A549 (cell line): ENCODE measurements around the gene SLC39A2. TPM values are rescaled to one million over a fixed set of nuclear protein-coding genes. Genes with fewer than 3 reads are reported as not detected.
A peak's percentile ranks its signal among the peaks of the same experiment; 100 is the strongest.
"Not testable (repeated sequence)": the region's sequence is repeated elsewhere in the genome, so short reads cannot be mapped to it uniquely, and the experiment has no call there.

Experiments
- ATAC-seq, 2 experiments: fragments of 200-7000 bp in 1 of 2; fragments of >200 bp in 1 of 2; cut with Nextera tagmentation in 1 of 2; cut with Tn5 transposase in 1 of 2; 3 replicates each; pipeline versions ENCODE4 v1.8.0 to v1.9.1; 2018 to 2020; ENCODE audit warnings: mild to moderate bottlenecking in 1 of 2, moderate library complexity in 1 of 2
- CTCF ChIA-PET: fragments of 300-600 bp; sonication (Branson Sonifier 250); formaldehyde crosslinking; extraction: SDS; loops from one replicate; lab custom pipeline; 2021; ENCODE audit warnings: antibody characterized with exemption, inconsistent platforms; lab: Yijun Ruan, JAX
- POLR2A ChIA-PET: fragments of 350-600 bp; formaldehyde crosslinking; extraction: SDS; loops from one replicate; lab custom pipeline; 2021; ENCODE audit warnings: antibody characterized with exemption, inconsistent platforms; lab: Yijun Ruan, JAX
- DNase-seq, 2 experiments: peaks; one replicate each; pipeline versions ENCODE4 v3.0.0 to v3.0.0-alpha.2; 2011 to 2016; ENCODE audit warnings: low read depth in 1 of 2, low spot score in 1 of 2
- FAIRE-seq: peaks from 2 replicates; lab custom pipeline; 2011; peaks lifted over from hg19 to GRCh38; lab: Jason Lieb, UNC
- H3K27ac ChIP-seq, 2 experiments: fragments of >200 bp; sonication (Bioruptor Twin); formaldehyde crosslinking; 3 replicates each; pipeline ENCODE4 v1.5.1; 2016 to 2017
- H3K4me1 ChIP-seq: fragments of >200 bp; sonication (Bioruptor Twin); formaldehyde crosslinking; 3 replicates; pipeline ENCODE4 v1.6.1; 2016
- H3K4me2 ChIP-seq: fragments of >200 bp; sonication (Bioruptor Twin); formaldehyde crosslinking; 3 replicates; pipeline ENCODE4 v1.6.1; 2016
- H3K4me3 ChIP-seq: fragments of >200 bp; sonication (Bioruptor Twin); formaldehyde crosslinking; 3 replicates; pipeline ENCODE4 v1.5.1; 2016
- H3K9me3 ChIP-seq: fragments of >200 bp; sonication (Bioruptor Twin); formaldehyde crosslinking; 3 replicates; pipeline ENCODE4 v1.6.1; 2016
- CEBPB ChIP-seq, 2 experiments: fragments of >200 bp in 1 of 2; sonication (Bioruptor Twin) in 1 of 2; formaldehyde crosslinking in 1 of 2; IDR thresholded peaks; 2 replicates each; pipeline ENCODE4 v1.6.1; 2012 to 2016
- CTCF ChIP-seq: fragments of >200 bp; sonication (Bioruptor Twin); formaldehyde crosslinking; IDR thresholded peaks from 3 replicates; pipeline ENCODE4 v1.5.1; 2016
- E2F6 ChIP-seq: IDR thresholded peaks from 2 replicates; pipeline ENCODE4 v1.6.1; 2012; ENCODE audit warnings: low read depth, borderline replicate concordance
- EHF ChIP-seq: fragments of 250-450 bp; sonication (Bioruptor Pico); IDR thresholded peaks from 2 replicates; pipeline ENCODE4 v1.5.0; 2020; ENCODE audit warnings: mild to moderate bottlenecking
- ELK1 ChIP-seq: fragments of 150-350 bp; IDR thresholded peaks from 2 replicates; pipeline ENCODE4 v1.6.1; 2014; ENCODE audit warnings: low read depth, mild to moderate bottlenecking, low read length
- FOSB ChIP-seq: fragments of 250-450 bp; sonication (Bioruptor Pico); IDR thresholded peaks from 2 replicates; pipeline ENCODE4 v1.5.0; 2020; ENCODE audit warnings: mild to moderate bottlenecking, moderate library complexity
- GATA3 ChIP-seq: IDR thresholded peaks from 2 replicates; pipeline ENCODE4 v1.6.1; 2012; ENCODE audit warnings: borderline replicate concordance
- HEYL ChIP-seq: fragments of 250-450 bp; sonication (Bioruptor Pico); IDR thresholded peaks from 2 replicates; pipeline ENCODE4 v1.8.0; 2021; ENCODE audit warnings: mild to moderate bottlenecking, moderate library complexity
- HMGXB4 ChIP-seq: fragments of 250-450 bp; sonication (Bioruptor Pico); IDR thresholded peaks from 2 replicates; pipeline ENCODE4 v1.5.0; 2021; ENCODE audit warnings: mild to moderate bottlenecking, moderate library complexity, borderline replicate concordance
- HOXB13 ChIP-seq: fragments of 250-450 bp; sonication (Bioruptor Pico); IDR thresholded peaks from 2 replicates; pipeline ENCODE4 v1.5.0; 2020; ENCODE audit warnings: low read depth, mild to moderate bottlenecking, moderate library complexity
- HOXB5 ChIP-seq: fragments of 250-450 bp; sonication (Bioruptor Pico); IDR thresholded peaks from 2 replicates; pipeline ENCODE4 v1.5.0; 2020; ENCODE audit warnings: mild to moderate bottlenecking, moderate library complexity
- MAFK ChIP-seq: fragments of 450-650 bp; IDR thresholded peaks from 2 replicates; pipeline ENCODE4 v1.6.1; 2014; ENCODE audit not compliant: partially characterized antibody
- MAX ChIP-seq: IDR thresholded peaks from 2 replicates; pipeline ENCODE4 v1.6.1; 2012
- MAZ ChIP-seq: fragments of 150-350 bp; IDR thresholded peaks from 2 replicates; pipeline ENCODE4 v1.6.1; 2014; ENCODE audit warnings: antibody characterized with exemption, low read depth, low read length, borderline replicate concordance
- RAD21 ChIP-seq, 2 experiments: fragments of >200 bp in 1 of 2; sonication (Bioruptor Twin) in 1 of 2; formaldehyde crosslinking in 1 of 2; IDR thresholded peaks in 1 of 2; conservative IDR thresholded peaks in 1 of 2; 2 replicates in 1 of 2; 3 replicates in 1 of 2; pipeline ENCODE4 v1.6.1; 2012 to 2018; ENCODE audit warnings: inconsistent platforms in 1 of 2
- RARB ChIP-seq: fragments of 250-450 bp; sonication (Bioruptor Pico); IDR thresholded peaks from 2 replicates; pipeline ENCODE4 v1.8.0; 2021; ENCODE audit warnings: mild to moderate bottlenecking, moderate library complexity
- RFX5 ChIP-seq: fragments of 450-650 bp; IDR thresholded peaks from 2 replicates; pipeline ENCODE4 v1.7.1; 2014; ENCODE audit warnings: antibody characterized with exemption, mild to moderate bottlenecking, moderate library complexity
- SREBF2 ChIP-seq: fragments of 450-650 bp; IDR thresholded peaks from 2 replicates; pipeline ENCODE4 v1.6.1; 2014; ENCODE audit warnings: mild to moderate bottlenecking, moderate library complexity
- TP53 ChIP-seq: fragments of 250-450 bp; sonication (Bioruptor Pico); IDR thresholded peaks from 2 replicates; pipeline ENCODE4 v1.5.0; 2021; ENCODE audit warnings: mild to moderate bottlenecking, moderate library complexity
- ZFP36 ChIP-seq: fragments of 450-650 bp; IDR thresholded peaks from 2 replicates; pipeline ENCODE4 v1.6.1; 2014; ENCODE audit warnings: borderline replicate concordance; ENCODE audit not compliant: partially characterized antibody
- WGBS: methylation state at CpG from one replicate; pipeline ENCODE4 v1.1.6; 2017; ENCODE audit errors: missing lambda C conversion rate; 5-methylcytosine and 5-hydroxymethylcytosine counted together
- polyA plus RNA-seq, 4 experiments: library from polyadenylated mRNA; depleted of rRNA in 3 of 4; stranded (reverse); fragments of >200 nt; fragmentation: RNase III in 1 of 4; extraction: RNeasy Plus Mini Kit Qiagen cat#74134 plus additional on column Dnase treatment in 1 of 4; gene quantifications; 2 replicates in 3 of 4; 3 replicates in 1 of 4; pipeline ENCODE4 v1.2.3, GENCODE V29; 2011 to 2017

SLC39A2 gene
- polyA plus RNA-seq, 2 of the 4 experiments (the other 2 are of a cell fraction): not detected

GRCh38 chr14:20956376-20956976 lies 42.6 kb upstream of the SLC39A2 start:
- H3K4me1 ChIP-seq: 0 out of 3 replicates have a peak, but pooled peaks cover 4% of the 10 kb centered on the region
- WGBS: 46% methylated on average over 11 of the region's 11 CpGs
- no peak overlapping the region for H3K4me3 ChIP-seq
- ATAC-seq: no peak
- ChIA-PET CTCF (interaction anchor here (1.5 kb wide), 1 partner anchor 15 kb away, joined by 6 read pairs; no protein-coding TSS in a partner anchor), POLR2A (no interaction called here)
- FAIRE-seq: no peak
- no peak overlapping the region for H3K27ac ChIP-seq
- no peak overlapping the region for H3K4me2 ChIP-seq
- TF ChIP-seq E2F6: no peak
- no peak for TF ChIP-seq FOSB
- no peak for TF ChIP-seq RAD21 (conservative IDR thresholded peaks at IDR 0.05 in 1 of 2, IDR thresholded peaks at IDR 0.05 in 1 of 2)
- no peak for TF ChIP-seq CEBPB (IDR thresholded peaks at IDR 0.05)
- H3K9me3 ChIP-seq: no peaks in the 10 kb centered on the region
- DNase-seq: no peak

GRCh38 chr14:20958946-20959345 lies 40.1 kb upstream of the SLC39A2 start:
- H3K27ac ChIP-seq, DNase-seq, FAIRE-seq, POLR2A ChIA-PET, H3K4me3 ChIP-seq, H3K9me3 ChIP-seq, H3K4me2 ChIP-seq, ATAC-seq, H3K4me1 ChIP-seq: not testable (repeated sequence)
- CTCF ChIA-PET: interaction anchor here (6.2 kb wide), 1 partner anchor 12 kb away, joined by 69 read pairs; no protein-coding TSS in a partner anchor

GRCh38 chr14:20969336-20969735 lies 29.8 kb upstream of the SLC39A2 start:
- Histone ChIP-seq H3K4me3 (no peak overlapping the region), H3K4me1 (peaks cover 7% of the 10 kb centered on the region), H3K9me3 (no peaks in the 10 kb centered on the region), H3K27ac (no peak overlapping the region), H3K4me2 (no peak overlapping the region)
- no peak for DNase-seq
- no peak for ATAC-seq
- WGBS: 38% methylated on average over 2 of the region's 3 CpGs
- ChIA-PET CTCF (interaction anchor here (2.4 to 7.2 kb wide), 7 partner anchors 9 to 273 kb away, joined by 7 to 186 read pairs (median 61); partner anchors contain the start of gene METTL17), POLR2A (no interaction called here)
- TF ChIP-seq ELK1 (no peak), CEBPB (IDR thresholded peaks at IDR 0.05) (no peak), ZFP36 (no peak), RARB (no peak), MAZ (no peak), GATA3 (no peak), HOXB13 (CRISPR knock-in tag) (no peak), HMGXB4 (CRISPR knock-in tag) (no peak)
- FAIRE-seq: no peak

- no peak for DNase-seq
- 51% methylated on average over 7 of the region's 10 CpGs for WGBS
- no peak for TF ChIP-seq HEYL (CRISPR knock-in tag)
- no peak for TF ChIP-seq HOXB5 (CRISPR knock-in tag)
- no peak for TF ChIP-seq SREBF2
- no peak for TF ChIP-seq MAFK
- TF ChIP-seq RFX5: no peak
- TF ChIP-seq TP53 (CRISPR knock-in tag): no peak
- no peak for TF ChIP-seq CTCF
- no peak for TF ChIP-seq MAX
- no peak for TF ChIP-seq EHF (CRISPR knock-in tag)
- no peaks in the 10 kb centered on the region for H3K9me3 ChIP-seq
- peak overlapping the region; percentile 89 to 90; a peak in 4 of 6 replicates for H3K27ac ChIP-seq
- peak overlapping the region; percentile 79 for H3K4me2 ChIP-seq
- H3K4me3 ChIP-seq: peak overlapping the region; percentile 67
- POLR2A ChIA-PET: interaction anchor here (0.6 to 1.5 kb wide), 7 partner anchors 10 to 122 kb away, joined by 3 to 11 read pairs (median 6); no protein-coding TSS in a partner anchor
- peaks cover 19% of the 10 kb centered on the region for H3K4me1 ChIP-seq
- FAIRE-seq: no peak
- CTCF ChIA-PET: interaction anchor here (0.7 to 7.2 kb wide), 82 partner anchors 10 to 644 kb away, joined by 3 to 186 read pairs (median 5); partner anchors contain the start of genes METTL17, SLC39A2, TMEM253 and TPPP2
- ATAC-seq: peak; percentile 35 to 38
Measured at GRCh38 chr14:20970647-20970982, 28.5 kb upstream of the SLC39A2 start.
